HG03565 (cell line): Measurements from ENCODE around the gene CBY1.

Source experiments
- ATAC-seq: cut with Tn5 transposase; IDR thresholded peaks from one replicate; pipeline ENCODE4 v1.9.1; 2021; ENCODE audit warnings: mild to moderate bottlenecking, moderate library complexity; ENCODE audit not compliant: unreplicated experiment

Gene CBY1

DNA sequence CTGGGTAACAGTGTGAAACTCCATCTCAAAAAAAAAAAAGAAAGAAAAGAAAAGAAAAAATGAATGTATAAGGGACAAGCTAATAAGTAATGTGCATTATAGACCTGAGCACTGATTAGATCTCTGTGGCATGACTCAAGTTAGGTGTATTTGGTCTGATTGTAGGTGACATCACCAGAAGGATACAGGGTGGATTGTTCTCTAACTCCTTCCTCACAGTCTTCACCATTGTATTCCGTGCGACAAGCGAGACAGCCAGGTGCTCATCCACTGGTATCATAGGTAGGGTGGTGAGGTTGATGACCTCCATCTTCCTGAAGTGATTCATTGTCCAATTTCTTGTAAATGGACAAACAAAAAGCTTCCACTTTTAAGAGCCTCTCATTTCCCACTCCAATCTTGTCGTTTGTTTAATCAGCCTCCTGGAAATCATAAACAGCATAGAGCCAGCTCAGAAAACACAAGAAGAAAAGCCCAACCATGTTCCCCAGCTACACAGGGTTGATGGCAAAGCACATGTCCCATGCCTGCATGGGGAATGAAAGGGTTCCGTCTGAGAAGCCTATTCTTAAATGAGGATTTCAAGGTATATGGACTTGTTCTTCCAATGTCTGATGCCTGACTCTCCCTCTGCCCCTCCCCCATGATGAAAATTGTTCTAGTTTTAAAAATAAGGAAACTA, 6.5 kb upstream of the CBY1 start:
- no peak for ATAC-seq

DNA sequence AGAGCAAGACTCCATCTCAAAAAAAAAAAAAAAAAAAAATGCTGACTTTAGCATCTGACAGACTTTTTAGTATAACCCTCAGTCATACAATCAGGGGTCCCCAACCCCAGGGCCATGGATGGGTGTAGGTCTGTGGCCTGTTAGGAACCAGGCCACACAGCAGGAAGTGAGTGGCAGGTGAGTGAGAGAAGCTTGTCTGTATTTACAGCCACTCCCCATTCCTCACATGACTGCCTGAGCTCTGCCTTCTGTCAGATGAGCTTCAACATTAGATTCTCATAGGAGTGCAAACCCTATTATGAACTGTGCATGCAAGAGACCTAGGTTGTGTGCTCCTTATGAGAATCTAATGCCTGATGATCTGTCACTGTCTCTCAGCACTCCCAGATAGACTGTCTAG, 3.6 kb upstream of the CBY1 start:
- no peak for ATAC-seq

DNA sequence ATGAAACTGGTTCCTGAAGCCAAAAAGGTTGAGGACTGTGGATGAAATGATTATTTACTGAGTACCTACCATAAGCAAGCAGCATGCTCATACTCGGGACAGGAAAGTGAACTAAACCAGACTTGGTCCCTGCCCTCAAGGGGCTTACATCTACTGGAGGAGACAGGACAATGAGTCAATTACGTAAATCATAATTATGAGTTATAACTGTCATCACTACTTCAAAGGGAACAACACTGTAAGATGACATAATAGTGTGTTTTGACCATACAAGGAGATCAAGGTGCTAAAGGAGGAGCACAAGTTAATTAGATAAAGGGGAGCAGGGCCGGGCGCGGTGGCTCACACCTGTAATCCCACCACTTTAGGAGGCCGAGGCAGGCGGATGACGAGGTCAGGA, 2.7 kb upstream of the CBY1 start:
- ATAC-seq: no peak

DNA sequence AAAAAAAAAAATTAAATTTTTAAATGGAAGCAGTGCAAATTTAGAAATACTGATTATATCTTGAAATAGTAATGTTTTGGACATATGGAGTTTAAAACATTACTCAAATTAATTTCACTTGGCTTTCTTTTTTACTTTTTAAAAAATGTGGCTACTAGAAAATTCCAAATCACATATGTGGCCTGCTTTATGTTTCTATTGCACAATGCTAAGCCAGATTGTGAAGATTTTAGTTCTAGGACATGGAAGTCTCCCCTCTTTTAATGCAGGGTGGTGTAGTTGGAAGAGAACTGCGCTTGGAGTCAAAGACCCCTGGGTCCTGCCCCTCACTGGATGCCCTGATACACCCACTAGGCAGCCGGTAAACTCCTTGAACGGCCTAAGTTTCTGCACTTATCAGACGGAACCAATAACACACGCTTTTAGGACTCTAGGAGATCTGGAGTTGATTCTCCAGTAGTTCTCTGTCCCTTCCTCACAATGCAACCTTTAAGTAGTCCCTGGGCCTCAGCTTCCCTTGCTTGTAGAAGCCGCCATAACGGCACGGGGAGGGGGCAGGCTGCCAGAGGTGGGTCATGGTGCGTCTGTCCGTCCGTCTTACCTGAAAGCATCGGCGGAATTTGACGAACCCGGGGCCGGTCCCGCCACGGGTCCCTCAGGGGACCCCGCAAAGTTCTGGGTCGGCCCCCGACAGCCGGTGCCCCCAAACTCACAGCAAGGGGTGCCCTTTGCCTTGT, 751 bp upstream of the CBY1 start:
- no peak for ATAC-seq

DNA sequence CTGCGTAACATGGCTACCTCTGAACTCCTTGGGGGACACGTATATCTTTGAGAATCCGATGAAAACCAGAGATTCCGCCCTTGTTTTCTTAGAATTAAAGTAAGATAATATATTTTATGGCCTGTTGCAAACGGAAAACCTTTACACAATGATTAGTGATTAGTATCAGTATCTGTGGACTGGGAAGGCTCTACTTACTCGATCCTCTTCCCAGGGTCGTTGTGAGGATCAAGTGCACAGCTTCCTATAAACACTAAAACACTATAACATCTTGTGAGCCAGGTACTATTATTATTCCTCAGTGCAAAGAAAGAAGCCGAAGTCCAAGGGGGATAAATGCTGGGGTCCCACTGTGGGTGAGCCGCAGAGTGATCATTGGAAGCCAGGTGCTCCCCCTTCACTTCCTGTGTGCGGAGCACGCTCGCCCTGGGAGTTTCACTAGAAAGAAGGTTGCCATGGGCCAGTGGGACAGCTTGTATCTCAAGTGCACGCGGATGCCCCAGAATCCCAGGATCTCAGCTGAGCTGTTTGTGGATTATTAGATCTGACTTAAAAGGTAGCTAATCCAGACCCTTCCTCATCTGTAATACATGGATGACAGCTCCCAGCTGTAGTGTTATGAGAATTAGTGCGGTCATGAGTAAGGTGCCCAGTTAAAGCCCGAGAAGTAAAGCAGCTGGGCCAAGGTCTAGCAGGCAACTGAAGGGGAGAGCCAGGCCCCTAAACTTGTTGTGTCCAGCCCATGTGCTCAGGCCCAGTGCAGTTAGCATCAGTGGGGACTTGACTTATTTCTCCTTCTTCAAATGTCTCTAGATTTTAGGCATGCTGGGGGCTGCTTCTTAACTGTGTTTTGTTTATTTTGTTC, 839 bp downstream of the CBY1 start:
- peak; percentile 19 for ATAC-seq

DNA sequence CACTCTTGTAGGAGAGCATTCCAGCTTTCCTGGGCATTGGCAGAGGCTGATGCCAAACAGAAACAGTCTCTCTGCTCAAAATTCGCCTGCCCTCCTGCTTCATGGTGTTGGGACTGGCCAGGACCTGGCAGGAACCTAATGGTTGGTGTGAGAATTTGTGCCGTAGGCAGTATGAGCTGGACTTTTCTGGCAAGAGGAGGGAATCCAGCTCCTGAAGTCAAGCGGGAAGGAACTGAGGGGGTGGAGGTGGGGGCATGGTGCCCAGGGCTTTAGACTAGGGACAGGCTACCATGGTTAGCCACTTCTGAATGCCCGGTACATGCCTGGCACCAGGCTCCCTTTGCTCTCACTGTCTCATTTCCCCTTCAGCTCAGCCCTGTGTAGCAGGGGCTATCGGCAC, 18.4 kb downstream of the CBY1 start:
- no peak for ATAC-seq

DNA sequence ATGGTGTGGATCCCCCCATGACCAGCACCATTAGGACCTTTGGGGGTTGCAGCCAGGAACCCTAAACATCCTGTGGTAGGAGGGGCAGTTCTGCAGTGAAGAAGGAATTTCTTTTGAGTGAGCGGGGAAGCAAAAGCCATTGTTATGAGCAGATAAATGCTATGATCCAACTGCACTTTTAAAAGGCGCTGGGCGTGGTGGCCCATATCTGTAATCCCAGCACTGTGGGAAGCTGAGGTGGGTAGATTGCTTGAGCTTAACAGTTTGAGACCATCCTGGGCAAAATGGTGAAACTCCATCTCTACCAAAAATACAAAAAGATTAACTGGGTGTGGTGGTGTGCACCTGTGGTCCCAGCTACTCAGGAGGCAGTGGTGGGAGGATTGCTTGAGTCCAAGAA, 19.4 kb downstream of the CBY1 start:
- ATAC-seq: no peak

DNA sequence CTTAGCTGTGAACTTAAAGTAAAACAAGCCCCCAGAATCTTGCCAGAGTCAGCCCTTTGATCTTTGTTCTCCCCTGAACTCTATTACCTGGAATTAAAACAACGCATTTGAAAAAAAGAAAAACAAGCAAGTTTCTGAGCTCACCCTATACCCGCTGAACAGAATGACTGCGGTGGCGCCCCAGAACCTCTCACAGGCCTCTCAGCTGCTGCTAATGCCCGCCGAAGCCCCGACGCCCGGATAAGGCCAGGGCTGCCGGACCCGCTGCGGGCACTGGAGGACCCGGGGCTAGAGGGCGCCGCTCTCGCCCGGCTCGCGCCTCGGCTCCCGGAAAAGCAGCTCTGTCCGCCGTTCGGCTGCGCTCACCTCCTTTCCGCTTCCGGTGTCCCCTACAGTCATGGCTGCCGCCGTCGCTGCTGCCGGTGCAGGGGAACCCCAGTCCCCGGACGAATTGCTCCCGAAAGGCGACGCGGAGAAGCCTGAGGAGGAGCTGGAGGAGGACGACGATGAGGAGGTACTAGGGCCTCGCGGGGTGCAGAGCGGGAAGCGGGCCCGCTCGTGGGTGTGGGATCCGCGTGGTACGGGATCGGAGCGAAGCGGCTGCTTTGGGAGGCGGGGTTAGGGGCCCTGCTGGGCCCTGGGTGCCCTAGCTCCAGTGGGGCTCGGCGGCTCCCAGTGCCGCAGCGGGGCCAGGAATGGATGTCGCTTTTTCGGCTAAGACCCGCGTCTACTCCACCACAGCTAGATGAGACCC, 25.3 kb downstream of the CBY1 start, which contains the start of gene TOMM22:
Gene TOMM22 (plus strand): TSS at position 376 of the 754 bp plus-strand sequence. CDS start 22 bp downstream, at position 398.
- ATAC-seq: peak; percentile 88

DNA sequence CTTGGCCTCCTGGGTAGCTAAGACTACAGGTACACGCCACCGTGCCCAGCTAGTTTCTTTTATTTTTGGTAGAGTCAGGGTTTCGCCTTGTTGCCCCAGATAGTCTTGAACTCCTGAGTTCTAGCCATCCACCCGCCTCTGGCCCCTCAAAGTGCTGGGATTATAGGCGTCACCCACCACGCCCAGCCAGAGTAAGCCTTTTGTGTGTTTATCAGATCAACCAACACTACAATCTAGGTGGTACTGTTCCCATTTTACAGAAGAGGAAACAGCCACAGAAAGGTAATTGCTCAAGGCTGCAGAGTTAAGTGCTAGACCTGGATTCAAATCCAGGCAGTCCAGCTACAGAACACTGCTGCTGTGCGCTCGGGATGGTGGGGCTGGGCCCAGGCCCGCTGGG, 28.5 kb downstream of the CBY1 start:
- no peak for ATAC-seq

DNA sequence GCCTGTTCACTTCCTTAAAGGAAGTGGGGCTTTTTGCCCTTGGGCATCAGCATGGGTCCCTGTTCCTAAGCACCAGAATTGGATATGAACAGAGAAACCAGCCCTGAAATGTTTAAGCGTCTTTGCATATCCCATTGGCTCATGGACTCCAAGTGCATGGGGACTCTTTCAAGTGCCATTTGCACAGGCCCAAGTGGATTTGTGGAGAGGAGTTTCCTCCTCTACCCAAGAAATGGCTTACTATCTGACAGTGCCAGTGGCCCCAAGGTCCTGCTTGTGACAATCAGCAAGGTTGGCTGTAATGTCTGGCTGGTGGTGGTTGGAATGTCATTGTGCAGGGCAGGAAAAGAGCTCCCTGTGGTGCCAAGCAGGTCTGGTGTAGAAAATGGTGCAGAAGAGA, 29.3 kb downstream of the CBY1 start:
- ATAC-seq: no peak

DNA sequence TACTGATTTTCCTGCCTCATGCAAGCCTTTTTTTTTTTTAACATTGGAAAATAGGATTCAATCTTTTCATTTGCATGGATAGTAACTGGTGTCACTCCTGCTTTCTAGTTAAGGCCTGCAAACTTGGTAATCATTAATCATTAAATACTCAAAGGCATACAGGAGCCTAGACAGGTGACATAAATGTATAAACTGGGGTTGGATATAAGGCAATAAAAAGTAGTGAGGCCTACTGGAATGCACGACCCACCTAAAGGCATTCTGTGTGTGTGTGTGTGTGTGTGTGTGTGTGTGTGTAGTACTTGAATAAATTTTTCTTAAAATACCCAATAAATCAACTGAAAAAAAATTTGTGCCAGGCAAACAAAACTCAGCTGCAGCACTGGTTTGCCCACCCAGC, 33.2 kb downstream of the CBY1 start:
- ATAC-seq: no peak

DNA sequence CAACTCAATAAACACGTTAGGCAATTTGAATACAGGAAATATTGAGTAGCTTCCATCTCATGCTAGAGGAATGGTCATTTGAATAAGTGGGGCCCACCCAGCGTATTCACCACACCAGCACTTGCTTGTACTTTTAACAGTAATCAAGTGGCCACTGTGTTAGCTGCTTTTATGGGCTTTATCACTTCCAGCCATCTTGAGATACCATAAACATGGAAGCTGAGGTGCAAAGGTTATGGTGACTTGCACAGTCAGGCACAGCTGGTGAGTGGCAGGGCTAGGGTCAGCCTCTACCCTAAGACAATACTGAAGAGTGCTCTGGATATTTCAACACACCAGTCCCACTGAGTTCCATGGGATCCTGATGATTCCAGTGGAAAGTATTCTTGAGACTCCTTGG, 37.6 kb downstream of the CBY1 start:
- no peak for ATAC-seq

DNA sequence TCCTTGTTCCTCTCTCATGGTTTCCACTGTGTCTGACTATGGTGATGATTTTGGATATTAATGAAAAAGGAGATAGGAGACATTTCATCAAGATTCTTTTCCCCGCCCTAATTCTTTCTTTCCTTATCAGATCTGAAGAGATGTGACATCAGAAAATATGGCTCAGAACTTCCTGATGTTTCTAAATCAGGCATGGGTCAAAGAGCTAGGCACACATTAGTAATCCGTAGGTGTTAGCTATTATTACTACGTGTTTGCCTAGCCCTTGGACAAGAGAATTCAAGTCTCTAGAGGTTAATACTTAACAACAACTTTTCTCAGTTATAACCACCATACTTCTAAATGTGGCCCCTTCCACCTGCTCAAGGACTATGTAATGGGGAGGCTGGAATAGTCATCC, 38.5 kb downstream of the CBY1 start:
- ATAC-seq: no peak

DNA sequence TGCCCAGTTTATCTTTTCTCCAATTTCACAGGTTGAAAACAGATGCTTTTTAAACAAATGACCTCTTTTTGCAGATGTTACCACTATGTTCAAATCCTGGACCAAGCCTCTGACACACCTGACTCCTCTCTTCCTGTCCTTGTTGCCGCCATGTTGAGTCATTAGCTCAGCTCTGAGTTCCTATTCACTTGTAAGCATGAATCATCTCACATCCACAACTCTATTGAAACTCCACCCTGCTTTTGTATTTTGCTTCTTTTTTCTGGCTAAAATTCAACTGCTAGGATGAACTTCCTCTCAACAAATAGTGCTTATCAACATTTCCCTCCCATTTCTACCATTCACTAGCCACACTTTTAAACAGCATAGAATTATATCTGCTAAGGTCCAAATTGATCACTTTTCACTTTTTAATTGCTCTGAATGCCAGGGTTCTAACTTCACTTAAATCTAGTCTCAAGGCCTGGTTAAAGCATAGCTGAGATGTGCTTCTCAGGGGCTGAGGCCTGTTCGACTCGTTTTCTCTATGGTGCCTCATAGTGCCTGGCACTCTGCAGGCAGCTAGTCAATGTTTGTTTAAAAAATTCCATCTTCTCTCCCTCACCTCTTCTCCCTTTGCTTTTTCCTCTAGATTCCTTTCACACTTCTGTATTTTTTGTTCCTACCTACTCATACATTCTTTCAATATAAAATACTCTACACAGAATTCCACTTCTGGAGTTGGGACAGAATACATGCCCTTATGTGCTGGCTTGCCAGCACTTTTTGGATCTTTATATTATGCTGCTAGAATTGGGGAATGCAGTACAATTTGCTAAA, 40.4 kb downstream of the CBY1 start:
- no peak for ATAC-seq

DNA sequence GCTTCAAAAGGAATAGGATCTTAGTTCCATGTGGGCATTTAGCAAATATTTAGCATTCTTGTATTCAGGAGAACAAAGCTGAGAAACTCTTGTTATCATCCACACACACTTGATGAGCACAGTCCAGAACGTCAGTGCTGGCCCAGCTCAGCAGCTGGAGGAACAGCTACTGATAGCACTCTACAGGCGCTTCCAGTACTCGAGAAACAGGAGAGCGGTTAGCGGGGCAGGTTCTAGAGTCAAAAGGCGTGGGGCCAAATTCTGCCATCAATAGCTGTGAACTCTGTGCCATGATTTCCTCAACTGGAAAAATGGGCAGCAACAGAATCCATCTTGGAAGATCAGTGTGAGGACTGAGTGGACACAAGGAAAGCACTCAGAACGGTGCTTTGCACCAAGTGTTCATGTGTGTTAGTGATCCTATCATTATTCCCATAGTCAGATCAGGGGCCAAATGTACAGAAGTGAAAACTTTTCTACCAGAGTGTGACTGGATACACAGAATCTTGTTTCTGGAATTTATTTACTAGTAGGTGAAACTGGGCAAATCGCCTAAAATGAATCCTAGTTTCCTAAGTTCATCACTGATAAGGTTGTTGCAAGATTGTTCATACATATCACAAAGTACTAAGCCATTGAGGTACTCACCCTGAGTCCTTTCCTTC, 41.1 kb downstream of the CBY1 start:
- ATAC-seq: no peak

DNA sequence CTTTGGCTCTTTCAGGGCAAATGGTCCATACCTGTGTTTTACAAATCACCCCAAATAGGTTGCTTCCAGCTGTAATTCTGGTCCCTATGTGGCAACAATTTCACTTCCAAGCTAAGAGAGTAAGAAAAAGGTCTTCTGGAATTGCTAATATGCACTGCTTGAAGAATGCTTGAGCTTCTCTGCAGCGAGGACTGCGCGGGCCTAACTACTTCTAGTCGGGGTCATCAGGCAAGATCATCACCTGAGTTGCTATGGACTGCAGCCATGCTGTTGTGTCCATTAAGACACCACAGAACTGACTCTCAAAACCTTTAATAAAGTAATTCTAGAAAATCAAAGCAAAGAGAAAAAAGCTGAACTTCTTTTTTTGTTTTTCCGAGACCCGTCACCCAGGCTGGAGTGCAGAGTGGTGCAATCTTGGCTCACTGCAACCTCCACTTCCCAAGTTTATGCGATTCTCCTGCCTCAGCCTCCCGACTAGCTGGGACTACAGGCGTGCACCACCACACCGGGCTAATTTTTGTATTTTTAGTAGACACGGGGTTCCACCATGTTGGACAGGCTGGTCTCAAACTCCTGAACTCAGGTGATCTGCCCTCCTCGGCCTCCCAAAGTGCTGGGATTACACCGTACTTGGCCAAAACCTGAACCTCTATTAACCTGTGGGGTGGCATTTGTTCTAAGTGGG, 42.1 kb downstream of the CBY1 start:
- ATAC-seq: no peak

DNA sequence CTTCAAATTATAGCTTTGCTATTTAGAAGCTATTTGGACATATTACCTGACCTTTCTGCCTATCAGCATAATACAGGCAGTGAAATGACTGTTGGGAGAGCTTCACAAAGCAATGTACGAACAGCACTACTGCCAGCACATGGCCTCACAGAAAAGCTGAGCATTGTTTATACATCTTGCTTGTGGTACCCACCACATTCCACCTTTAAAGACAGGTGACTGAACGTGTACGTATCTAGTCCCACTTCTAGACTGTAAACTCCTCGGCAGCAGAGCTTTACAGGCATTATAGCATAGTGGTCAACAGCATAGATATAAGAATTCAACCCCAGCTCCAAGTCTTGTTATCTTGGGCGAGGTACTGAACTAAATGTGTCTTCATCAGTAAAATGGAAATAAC, 42.7 kb downstream of the CBY1 start:
- no peak for ATAC-seq

DNA sequence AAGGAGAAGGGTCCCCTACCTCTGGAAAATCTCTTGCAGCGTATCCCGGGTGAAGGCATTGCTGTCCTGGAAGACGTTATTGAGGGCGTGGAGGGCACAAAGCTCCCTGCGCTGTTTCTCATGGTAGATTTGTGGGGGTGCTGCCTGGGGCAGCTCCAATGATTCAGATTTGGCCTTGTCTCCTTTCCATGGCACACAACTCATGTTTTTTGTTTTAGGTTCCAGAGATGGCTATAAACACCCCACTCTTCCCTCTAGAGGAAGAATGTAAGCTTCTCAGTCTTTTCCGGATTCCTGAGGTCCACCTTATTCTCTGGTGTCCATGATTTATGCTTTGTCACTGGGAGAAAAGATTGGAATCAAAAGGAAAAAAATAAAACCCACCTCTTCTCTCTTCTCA, 43.3 kb downstream of the CBY1 start:
- ATAC-seq: no peak

DNA sequence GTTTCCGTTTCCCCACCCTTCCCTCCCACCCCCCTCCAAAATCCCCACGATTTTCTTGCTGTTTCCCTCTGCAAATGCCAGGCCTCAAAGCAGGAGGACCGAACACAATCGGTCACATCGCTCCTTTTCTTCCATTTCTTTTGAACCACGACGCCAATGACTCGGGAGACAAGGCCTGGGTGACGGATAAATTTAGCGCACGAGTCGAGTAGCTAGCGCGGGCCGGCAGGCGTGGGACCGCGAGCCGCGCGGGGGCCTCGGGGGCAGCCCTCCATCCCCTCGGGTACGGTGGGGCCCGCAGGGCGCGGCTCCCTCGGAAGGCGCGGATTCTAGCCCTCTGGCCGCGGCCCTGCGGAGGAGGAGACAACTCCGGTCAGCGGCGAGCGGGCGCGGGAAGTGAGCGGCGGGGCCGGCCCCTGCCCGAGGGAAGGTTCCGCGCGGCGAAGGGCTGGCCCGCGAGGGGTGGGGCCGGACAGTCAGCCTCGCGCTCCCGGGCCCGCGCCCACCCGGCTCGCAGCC, 43.9 kb downstream of the CBY1 start:
- ATAC-seq: no peak
